Measurements from ENCODE around the gene CPPED1. TPM values are rescaled to one million over a fixed set of nuclear protein-coding genes. Genes with fewer than 3 reads are reported as not detected.
"Not testable (repeated sequence)": the region's sequence is repeated elsewhere in the genome, so short reads cannot be mapped to it uniquely, and the experiment has no call there.

The CPPED1 gene
- total RNA-seq, 1 donor from 2014 or later: 17.8 TPM

GRCh38 chr16:12794486-12795387, 8.9 kb downstream of the CPPED1 start:
- Mint-ChIP-seq H3K27ac (ENCODE audit: unreplicated experiment) (no peak overlapping the region), H3K4me3 (ENCODE audit: unreplicated experiment) (no peak overlapping the region), H3K9me3 (ENCODE audit: unreplicated experiment) (no peaks in the 10 kb centered on the region), H3K4me1 (ENCODE audit: unreplicated experiment) (peaks cover 17% of the 10 kb centered on the region), H3K27me3 (ENCODE audit: unreplicated experiment) (no peaks in the 10 kb centered on the region), H3K36me3 (ENCODE audit: unreplicated experiment) (peaks cover 3% of the 10 kb centered on the region)
- DNase-seq (ENCODE audit: extremely low spot score, unreplicated experiment): no peak
- no peak for TF ChIP-seq CTCF (IDR thresholded peaks at IDR 0.05)

- Mint-ChIP-seq H3K9me3 (ENCODE audit: unreplicated experiment) (no peaks in the 10 kb centered on the region), H3K4me3 (ENCODE audit: unreplicated experiment) (no peak overlapping the region), H3K4me1 (ENCODE audit: unreplicated experiment) (peaks cover 9% of the 10 kb centered on the region), H3K36me3 (ENCODE audit: unreplicated experiment) (peaks cover 3% of the 10 kb centered on the region), H3K27me3 (ENCODE audit: unreplicated experiment) (no peaks in the 10 kb centered on the region), H3K27ac (ENCODE audit: unreplicated experiment) (no peak overlapping the region)
- no peak for TF ChIP-seq CTCF (IDR thresholded peaks at IDR 0.05)
- DNase-seq (ENCODE audit: extremely low spot score, unreplicated experiment): no peak
These were observed 9.8 kb downstream of the CPPED1 start for GRCh38 chr16:12793865-12794240.

GRCh38 chr16:12793120-12793864, 10.4 kb downstream of the CPPED1 start:
- Mint-ChIP-seq H3K27me3 (ENCODE audit: unreplicated experiment) (no peaks in the 10 kb centered on the region), H3K4me1 (ENCODE audit: unreplicated experiment) (peaks cover 4% of the 10 kb centered on the region), H3K9me3 (ENCODE audit: unreplicated experiment) (no peaks in the 10 kb centered on the region), H3K27ac (ENCODE audit: unreplicated experiment) (no peak overlapping the region), H3K4me3 (ENCODE audit: unreplicated experiment) (no peak overlapping the region), H3K36me3 (ENCODE audit: unreplicated experiment) (peaks cover 3% of the 10 kb centered on the region)
- DNase-seq (ENCODE audit: extremely low spot score, unreplicated experiment): no peak
- no peak for TF ChIP-seq CTCF (IDR thresholded peaks at IDR 0.05)

GRCh38 chr16:12792528-12792927, 11.2 kb downstream of the CPPED1 start:
- not testable (repeated sequence) for H3K27me3 Mint-ChIP-seq (ENCODE audit: unreplicated experiment); H3K4me3 Mint-ChIP-seq (ENCODE audit: unreplicated experiment)

GRCh38 chr16:12791340-12791739, 12.3 kb downstream of the CPPED1 start:
- no peaks in the 10 kb centered on the region for H3K27me3 Mint-ChIP-seq (ENCODE audit: unreplicated experiment)
- no peak for TF ChIP-seq CTCF (IDR thresholded peaks at IDR 0.05)
- H3K36me3 Mint-ChIP-seq (ENCODE audit: unreplicated experiment): peaks cover 7% of the 10 kb centered on the region
- H3K9me3 Mint-ChIP-seq (ENCODE audit: unreplicated experiment): no peaks in the 10 kb centered on the region
- no peaks in the 10 kb centered on the region for H3K4me1 Mint-ChIP-seq (ENCODE audit: unreplicated experiment)
- H3K4me3 Mint-ChIP-seq (ENCODE audit: unreplicated experiment): no peak overlapping the region
- no peak overlapping the region for H3K27ac Mint-ChIP-seq (ENCODE audit: unreplicated experiment)
- DNase-seq (ENCODE audit: extremely low spot score, unreplicated experiment): no peak

More at GRCh38 chr16:12792528-12792927, 11.2 kb downstream of the CPPED1 start:
- not testable (repeated sequence) for H3K9me3 Mint-ChIP-seq (ENCODE audit: unreplicated experiment); H3K4me1 Mint-ChIP-seq (ENCODE audit: unreplicated experiment); H3K27ac Mint-ChIP-seq (ENCODE audit: unreplicated experiment); DNase-seq (ENCODE audit: extremely low spot score, unreplicated experiment); H3K36me3 Mint-ChIP-seq (ENCODE audit: unreplicated experiment)

Measured in osteocyte (in vitro differentiated cells).